Peyer's patch (tissue), 4 donors: ENCODE measurements around the gene NPS. TPM values are rescaled to one million over a fixed set of nuclear protein-coding genes. Genes with fewer than 3 reads are reported as not detected.

Experiments
- DNase-seq, 3 donors: peaks; one replicate each; pipeline ENCODE4 v3.0.0-alpha.2; 2017 to 2019
- H3K27ac ChIP-seq, 4 donors: fragments of 200-600 bp; sonication (generic); one replicate each; pipeline ENCODE4 v1.5.1; 2016 to 2019
- H3K27me3 ChIP-seq, 2 donors: fragments of 200-600 bp; sonication (generic); one replicate each; pipeline ENCODE4 v1.5.1; 2019
- H3K36me3 ChIP-seq, 3 donors: fragments of 200-600 bp; sonication (generic); one replicate each; pipeline ENCODE4 v1.5.1; 2016 to 2019
- H3K4me1 ChIP-seq, 4 donors: fragments of 200-600 bp; sonication (generic); one replicate each; pipeline ENCODE4 v1.5.1; 2016 to 2019
- H3K4me3 ChIP-seq, 4 donors: fragments of 200-600 bp; sonication (generic); 1 replicate in 3 of 4; 2 replicates in 1 of 4; pipeline ENCODE4 v1.5.1; 2016 to 2019; ENCODE audit warnings: mild to moderate bottlenecking in 1 of 4
- H3K9me3 ChIP-seq, 4 donors: fragments of 200-600 bp; sonication (generic); one replicate each; pipeline ENCODE4 v1.5.1; 2016 to 2019; ENCODE audit warnings: mild to moderate bottlenecking in 1 of 4
- POLR2A ChIP-seq, 2 donors: fragments of 450-650 bp; IDR thresholded peaks; one replicate each; pipeline ENCODE4 v1.5.1; 2017; ENCODE audit warnings: antibody characterized with exemption in 2 of 2, mild to moderate bottlenecking in 2 of 2, moderate library complexity in 2 of 2
- total RNA-seq, 4 donors: library from RNA; depleted of rRNA; stranded (reverse); fragments of >200 nt; gene quantifications; one replicate each; pipeline ENCODE4 v1.1.0, GENCODE V29; 2016
- TF ChIP-seq, protein P1 (sequence below), 6 experiments: fragments of 450-650 bp in 4 of 6; fragments of 200-600 bp in 2 of 6; sonication (generic) in 1 of 6; IDR thresholded peaks; one replicate each; pipeline ENCODE4 v1.5.1; 2017 to 2019; ENCODE audit warnings: antibody characterized with exemption in 6 of 6, mild to moderate bottlenecking in 3 of 6, moderate library complexity in 1 of 6

The NPS gene
- total RNA-seq, 4 donors from 2014 or later, result not detected

DNA sequence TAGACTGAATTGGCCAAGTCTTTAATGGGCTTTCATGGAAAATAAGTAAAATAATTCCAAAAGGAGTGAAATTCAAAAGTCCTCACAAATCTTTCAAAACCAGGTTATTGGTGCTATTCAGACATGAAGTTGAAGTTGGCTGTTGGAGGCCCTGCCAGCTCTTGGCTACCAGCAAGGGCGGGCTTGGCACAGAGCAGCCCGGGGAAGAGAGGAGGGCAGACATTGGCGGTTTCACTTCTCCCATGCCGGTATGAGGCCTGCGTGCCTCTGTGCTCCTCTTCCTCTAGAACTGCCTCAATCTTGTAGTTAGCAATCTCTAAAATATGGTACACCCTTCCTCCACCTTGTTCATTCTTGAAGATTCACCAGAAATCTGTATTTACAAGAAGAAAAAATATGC, 16.4 kb upstream of the NPS start:
- Histone ChIP-seq H3K27ac (no peak overlapping the region), H3K4me3 (no peak overlapping the region), H3K9me3 (no peaks in the 10 kb centered on the region), H3K36me3 (no peaks in the 10 kb centered on the region), H3K4me1 (no peaks in the 10 kb centered on the region), H3K27me3 (no peaks in the 10 kb centered on the region)
- no peak for DNase-seq
- TF ChIP-seq POLR2A (IDR thresholded peaks at IDR 0.05), result no peak
- TF ChIP-seq, protein P1, sequence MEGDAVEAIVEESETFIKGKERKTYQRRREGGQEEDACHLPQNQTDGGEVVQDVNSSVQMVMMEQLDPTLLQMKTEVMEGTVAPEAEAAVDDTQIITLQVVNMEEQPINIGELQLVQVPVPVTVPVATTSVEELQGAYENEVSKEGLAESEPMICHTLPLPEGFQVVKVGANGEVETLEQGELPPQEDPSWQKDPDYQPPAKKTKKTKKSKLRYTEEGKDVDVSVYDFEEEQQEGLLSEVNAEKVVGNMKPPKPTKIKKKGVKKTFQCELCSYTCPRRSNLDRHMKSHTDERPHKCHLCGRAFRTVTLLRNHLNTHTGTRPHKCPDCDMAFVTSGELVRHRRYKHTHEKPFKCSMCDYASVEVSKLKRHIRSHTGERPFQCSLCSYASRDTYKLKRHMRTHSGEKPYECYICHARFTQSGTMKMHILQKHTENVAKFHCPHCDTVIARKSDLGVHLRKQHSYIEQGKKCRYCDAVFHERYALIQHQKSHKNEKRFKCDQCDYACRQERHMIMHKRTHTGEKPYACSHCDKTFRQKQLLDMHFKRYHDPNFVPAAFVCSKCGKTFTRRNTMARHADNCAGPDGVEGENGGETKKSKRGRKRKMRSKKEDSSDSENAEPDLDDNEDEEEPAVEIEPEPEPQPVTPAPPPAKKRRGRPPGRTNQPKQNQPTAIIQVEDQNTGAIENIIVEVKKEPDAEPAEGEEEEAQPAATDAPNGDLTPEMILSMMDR (IDR thresholded peaks at IDR 0.05), result no peak

DNA sequence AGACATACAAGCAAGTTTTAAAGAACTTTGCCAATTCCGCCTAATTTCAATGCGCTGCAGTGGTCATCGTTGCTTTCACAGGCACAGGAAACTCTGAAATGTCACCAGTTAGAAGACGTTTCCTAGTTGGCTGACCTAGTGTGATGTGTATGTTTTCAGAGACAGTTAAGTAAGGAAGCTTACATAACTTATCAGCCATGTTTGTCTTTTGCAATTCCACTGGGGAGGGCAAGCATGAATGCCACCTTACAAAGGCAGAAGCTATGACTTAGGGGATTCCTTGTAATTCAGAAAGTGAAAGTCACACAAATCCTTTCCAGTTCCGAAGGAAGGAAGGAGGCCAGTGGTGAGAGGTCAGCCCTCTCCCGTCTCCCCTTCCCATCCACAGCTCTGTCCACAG, 15.0 kb upstream of the NPS start:
- H3K27ac ChIP-seq, result no peak overlapping the region
- H3K27me3 ChIP-seq, result no peaks in the 10 kb centered on the region
- H3K4me1 ChIP-seq, result no peaks in the 10 kb centered on the region
- DNase-seq, result no peak
- H3K4me3 ChIP-seq, result no peak overlapping the region
- TF ChIP-seq, protein P1 (IDR thresholded peaks at IDR 0.05), result no peak
- TF ChIP-seq POLR2A (IDR thresholded peaks at IDR 0.05), result no peak
- H3K36me3 ChIP-seq, result no peaks in the 10 kb centered on the region
- no peaks in the 10 kb centered on the region for H3K9me3 ChIP-seq

DNA sequence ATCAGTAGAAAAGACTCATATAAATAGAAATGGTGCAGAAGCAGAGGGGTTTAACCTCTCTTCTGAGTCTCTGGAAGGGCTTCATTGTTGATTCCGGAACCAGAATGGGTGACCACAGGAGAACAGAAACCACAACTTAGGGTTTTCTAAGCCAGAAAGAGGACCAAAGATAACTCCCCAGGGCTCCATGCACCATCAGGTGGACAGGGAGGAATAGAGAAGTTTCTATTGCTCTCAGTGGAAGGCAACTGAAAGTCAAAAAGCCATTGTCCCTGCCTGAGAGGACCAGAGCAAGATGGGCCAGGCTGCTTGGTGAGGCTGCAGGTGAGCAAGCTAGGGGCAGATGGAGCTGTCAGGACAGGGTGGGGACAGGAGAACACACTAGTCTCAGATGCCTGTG, 14.6 kb upstream of the NPS start:
- TF ChIP-seq POLR2A (IDR thresholded peaks at IDR 0.05), result no peak
- TF ChIP-seq, protein P1 (IDR thresholded peaks at IDR 0.05), result no peak
- H3K36me3 ChIP-seq, result no peaks in the 10 kb centered on the region
- no peaks in the 10 kb centered on the region for H3K9me3 ChIP-seq
- H3K27me3 ChIP-seq, result no peaks in the 10 kb centered on the region
- no peak overlapping the region for H3K27ac ChIP-seq
- no peak for DNase-seq
- no peak overlapping the region for H3K4me3 ChIP-seq
- no peaks in the 10 kb centered on the region for H3K4me1 ChIP-seq

DNA sequence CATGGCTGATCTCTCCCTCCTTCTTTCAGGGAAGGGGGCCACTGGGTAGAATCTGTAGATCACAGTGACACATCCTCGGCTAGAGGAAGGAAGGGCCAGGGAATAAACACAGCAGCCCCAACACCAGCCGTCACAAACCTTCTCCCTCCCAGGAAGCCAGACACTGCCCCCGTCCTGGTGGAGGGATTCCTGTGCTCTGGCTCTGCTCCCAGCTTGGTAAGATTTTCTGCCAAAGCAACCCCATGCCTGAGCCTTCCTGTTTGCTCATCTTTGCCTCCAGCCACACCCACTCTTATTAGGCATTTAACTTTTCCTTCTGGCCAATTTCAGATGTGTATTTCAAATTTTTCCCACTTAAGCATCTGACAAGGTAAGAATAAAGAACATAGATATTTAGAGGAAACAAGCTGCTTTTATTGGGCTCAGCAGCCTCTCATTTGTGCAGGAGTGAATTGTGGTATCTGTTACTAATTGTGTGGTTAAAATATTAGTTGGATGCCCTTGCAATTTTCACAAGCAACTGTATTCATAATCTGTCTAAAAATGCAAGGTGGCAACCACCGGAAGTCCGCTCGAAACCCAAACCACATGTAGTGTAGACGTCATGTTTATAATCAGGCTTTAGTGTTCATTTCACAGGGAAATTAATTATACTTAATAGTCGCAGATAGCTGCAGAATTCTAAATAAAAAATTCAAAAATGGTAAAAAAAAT, 13.2 kb upstream of the NPS start:
- no peaks in the 10 kb centered on the region for H3K9me3 ChIP-seq
- H3K27ac ChIP-seq, result no peak overlapping the region
- TF ChIP-seq, protein P1 (IDR thresholded peaks at IDR 0.05), result no peak
- no peak for TF ChIP-seq POLR2A (IDR thresholded peaks at IDR 0.05)
- no peaks in the 10 kb centered on the region for H3K36me3 ChIP-seq
- no peak for DNase-seq
- no peaks in the 10 kb centered on the region for H3K27me3 ChIP-seq
- no peak overlapping the region for H3K4me3 ChIP-seq
- H3K4me1 ChIP-seq, result no peaks in the 10 kb centered on the region

DNA sequence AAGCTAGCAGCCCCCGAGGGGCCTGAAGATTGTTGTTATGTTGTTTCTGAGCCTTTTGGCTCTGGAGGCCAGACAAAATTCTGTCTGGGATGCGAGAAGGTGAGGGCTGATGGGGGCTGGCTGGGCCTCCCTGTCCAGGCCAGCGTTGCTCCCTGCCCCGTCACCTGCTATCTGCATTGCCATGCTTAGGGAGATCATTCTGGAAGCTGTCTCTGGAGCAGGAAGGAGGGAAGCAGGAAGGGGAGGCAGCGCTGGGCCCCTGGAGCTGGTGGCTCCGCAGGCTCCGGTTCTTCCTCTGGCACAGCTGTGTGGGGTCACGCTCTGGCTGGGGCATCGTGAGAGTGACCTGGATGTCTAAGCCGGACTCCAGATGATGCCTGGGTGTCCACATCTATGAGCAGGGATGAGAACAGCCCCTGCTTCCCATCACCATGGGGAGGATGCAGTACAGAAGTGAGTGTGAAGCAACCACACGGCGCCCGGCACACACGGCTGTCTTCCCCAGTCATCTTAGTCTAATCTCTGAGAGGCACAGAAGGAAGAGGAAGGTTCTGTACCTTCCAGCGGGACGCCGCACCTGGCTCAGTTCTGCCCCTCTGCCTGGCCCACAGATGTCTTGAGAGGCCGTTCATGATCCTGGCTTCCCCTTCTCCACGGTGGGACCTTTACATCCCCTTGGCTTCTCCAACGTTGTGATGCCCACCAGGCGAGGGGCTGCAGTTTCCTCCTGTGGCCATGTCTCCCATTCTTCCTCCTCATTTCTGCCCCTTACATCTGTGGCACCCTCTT, 11.9 kb upstream of the NPS start:
- DNase-seq, result no peak
- no peak overlapping the region for H3K4me3 ChIP-seq
- TF ChIP-seq POLR2A (IDR thresholded peaks at IDR 0.05), result no peak
- TF ChIP-seq, protein P1 (IDR thresholded peaks at IDR 0.05), result no peak
- no peaks in the 10 kb centered on the region for H3K36me3 ChIP-seq
- no peak overlapping the region for H3K27ac ChIP-seq
- no peaks in the 10 kb centered on the region for H3K4me1 ChIP-seq
- H3K27me3 ChIP-seq, result no peaks in the 10 kb centered on the region
- H3K9me3 ChIP-seq, result no peaks in the 10 kb centered on the region
